Skeletal muscle satellite cell (primary cell): ENCODE results near the gene PPP1R3A.

Experiments used
- H3K27me3 ChIP-seq: 2 replicates; pipeline ENCODE4 v1.7.0; 2013; ENCODE audit warnings: low read length; ENCODE audit not compliant: control insufficient read depth, insufficient read depth
- H3K36me3 ChIP-seq: 2 replicates; pipeline ENCODE4 v1.7.0; 2013; ENCODE audit warnings: mild to moderate bottlenecking, control low read depth, low read length; ENCODE audit not compliant: insufficient read depth
- H3K4me1 ChIP-seq: 2 replicates; pipeline ENCODE4 v1.7.0; 2013; ENCODE audit warnings: low read length; ENCODE audit not compliant: control insufficient read depth, insufficient read depth
- H3K4me2 ChIP-seq: 2 replicates; pipeline ENCODE4 v1.7.0; 2013; ENCODE audit warnings: mild to moderate bottlenecking, low read length
- H3K4me3 ChIP-seq: 2 replicates; pipeline ENCODE4 v1.7.0; 2013; ENCODE audit warnings: low read length
- H3K9ac ChIP-seq: 2 replicates; pipeline ENCODE4 v1.7.0; 2013; ENCODE audit warnings: mild to moderate bottlenecking, low read depth, low read length, moderate library complexity
- H3K9me3 ChIP-seq: replicated peaks from 2 replicates; pipeline ENCODE4 v1.7.0; 2013; ENCODE audit warnings: mild to moderate bottlenecking, control low read depth, low read length

Gene PPP1R3A

DNA sequence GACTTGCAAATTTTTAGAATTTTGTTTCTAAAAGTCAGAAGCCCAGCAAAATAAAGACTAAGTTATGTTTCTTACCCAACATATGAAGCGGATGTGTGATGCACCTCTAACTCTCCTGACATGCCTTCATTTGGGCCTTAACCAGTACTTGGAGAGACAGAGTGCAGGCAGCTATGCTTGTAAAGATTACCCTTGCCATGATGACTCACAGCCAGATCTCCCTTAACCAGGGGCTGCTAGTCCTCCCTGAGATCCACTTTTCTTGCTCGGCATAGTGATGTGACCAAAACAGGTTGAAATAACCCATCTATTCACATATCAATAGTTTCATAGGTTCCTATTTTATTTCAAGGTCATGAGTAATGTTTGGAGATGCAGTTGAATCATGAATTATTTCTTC, 43.6 kb downstream of the PPP1R3A start:
- Histone ChIP-seq H3K9ac (no peak overlapping the region), H3K9me3 (no peaks in the 10 kb centered on the region), H3K4me2 (no peak overlapping the region), H3K4me3 (no peak overlapping the region), H3K4me1 (peaks cover 2% of the 10 kb centered on the region), H3K27me3 (no peaks in the 10 kb centered on the region), H3K36me3 (no peaks in the 10 kb centered on the region)

DNA sequence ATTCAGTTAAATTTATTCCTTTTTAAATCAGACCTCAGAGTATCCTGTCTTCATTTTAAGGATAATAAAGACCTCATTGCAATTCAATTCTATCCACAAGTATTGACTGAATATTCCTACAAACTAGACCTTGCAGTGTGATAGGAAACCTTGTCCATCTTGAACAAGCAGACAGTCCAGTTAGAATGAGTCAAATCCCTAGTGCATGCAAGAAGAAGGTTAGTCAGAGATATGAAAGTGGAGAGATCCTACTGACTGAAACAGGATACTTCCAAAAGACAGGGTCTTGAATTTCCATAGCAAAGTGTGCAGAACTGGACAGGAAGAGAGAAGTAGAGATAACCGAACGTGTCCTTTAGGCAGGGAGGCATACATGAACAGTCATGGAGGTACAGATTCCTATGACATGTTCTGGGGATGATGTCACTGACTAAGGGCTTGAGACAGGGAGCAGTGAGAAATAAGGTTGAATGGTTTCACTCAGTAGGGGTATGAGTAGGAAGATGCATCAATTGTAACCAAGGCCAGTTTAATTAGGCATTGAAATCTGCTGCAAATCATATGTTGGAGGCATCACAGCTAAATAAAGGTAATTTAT, 45.2 kb downstream of the PPP1R3A start:
- H3K36me3 ChIP-seq = no peaks in the 10 kb centered on the region
- H3K9ac ChIP-seq = no peak overlapping the region
- H3K27me3 ChIP-seq = no peaks in the 10 kb centered on the region
- H3K4me1 ChIP-seq = peaks cover 2% of the 10 kb centered on the region
- H3K4me2 ChIP-seq = no peak overlapping the region
- no peak overlapping the region for H3K4me3 ChIP-seq
- H3K9me3 ChIP-seq = no peaks in the 10 kb centered on the region

DNA sequence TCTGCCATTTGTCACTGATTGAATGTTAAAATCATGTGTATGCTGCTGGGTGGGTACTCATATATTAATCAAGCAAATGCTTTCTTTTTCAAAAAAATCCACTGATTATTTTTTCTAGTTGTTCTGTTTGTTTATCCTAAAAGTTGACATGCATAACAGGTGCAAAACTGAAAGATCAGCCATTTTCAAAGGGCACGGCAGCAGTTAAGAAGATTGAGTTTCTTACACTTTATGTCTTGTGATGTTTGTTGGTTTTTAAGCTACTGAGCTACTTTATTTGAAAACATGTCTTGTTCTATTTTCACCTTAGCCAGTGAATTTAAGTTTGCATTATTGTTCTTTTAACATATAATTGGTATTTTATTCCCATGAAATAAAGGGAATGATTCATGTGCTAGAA, 45.8 kb downstream of the PPP1R3A start:
- no peak overlapping the region for H3K4me3 ChIP-seq

DNA sequence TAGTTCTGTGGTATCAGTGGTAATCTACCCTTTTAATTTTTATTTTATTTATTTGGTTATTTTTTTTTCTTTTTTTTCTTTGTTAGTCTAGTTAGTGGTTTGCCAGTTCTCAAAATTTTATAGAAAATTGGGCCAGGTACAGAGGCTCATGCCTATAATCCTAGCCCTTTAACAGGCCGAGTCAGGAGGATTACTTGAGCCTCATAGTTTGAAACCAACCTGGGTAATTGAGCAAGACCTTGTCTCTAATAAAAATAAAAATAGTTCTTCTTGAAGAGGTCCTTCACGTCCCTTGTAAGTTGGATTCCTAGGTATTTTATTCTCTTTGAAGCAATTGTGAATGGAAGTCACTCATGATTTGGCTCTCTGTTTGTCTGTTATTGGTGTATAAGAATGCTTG, 51.5 kb downstream of the PPP1R3A start:
- no peaks in the 10 kb centered on the region for H3K36me3 ChIP-seq
- no peak overlapping the region for H3K9ac ChIP-seq
- no peak overlapping the region for H3K4me3 ChIP-seq
- no peaks in the 10 kb centered on the region for H3K4me1 ChIP-seq
- no peaks in the 10 kb centered on the region for H3K9me3 ChIP-seq
- no peak overlapping the region for H3K4me2 ChIP-seq
- no peaks in the 10 kb centered on the region for H3K27me3 ChIP-seq

More for the DNA sequence above, 45.8 kb downstream of the PPP1R3A start:
- H3K4me1 ChIP-seq = peaks cover 2% of the 10 kb centered on the region
- no peaks in the 10 kb centered on the region for H3K36me3 ChIP-seq
- H3K27me3 ChIP-seq = no peaks in the 10 kb centered on the region
- no peak overlapping the region for H3K4me2 ChIP-seq
- H3K9me3 ChIP-seq = no peaks in the 10 kb centered on the region
- no peak overlapping the region for H3K9ac ChIP-seq

DNA sequence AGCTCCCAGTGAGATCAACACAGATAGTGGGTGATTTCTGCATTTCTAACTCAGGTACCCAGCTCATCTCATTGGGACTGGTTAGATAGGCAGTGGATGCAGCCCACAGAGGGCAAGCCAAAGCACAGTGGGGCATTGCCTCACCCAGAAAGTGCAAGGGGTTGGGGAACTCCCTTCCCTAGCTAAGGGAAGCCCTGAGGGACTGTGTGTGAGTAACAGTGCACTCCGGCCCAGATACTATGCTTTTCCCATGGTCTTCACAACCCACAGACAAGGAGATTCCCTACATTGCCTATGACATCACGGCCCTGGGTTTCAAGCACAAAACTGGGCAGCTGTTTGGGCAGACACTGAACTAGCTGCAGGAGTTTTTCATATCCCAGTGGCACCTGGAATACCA, 62.8 kb downstream of the PPP1R3A start:
- no peaks in the 10 kb centered on the region for H3K36me3 ChIP-seq

DNA sequence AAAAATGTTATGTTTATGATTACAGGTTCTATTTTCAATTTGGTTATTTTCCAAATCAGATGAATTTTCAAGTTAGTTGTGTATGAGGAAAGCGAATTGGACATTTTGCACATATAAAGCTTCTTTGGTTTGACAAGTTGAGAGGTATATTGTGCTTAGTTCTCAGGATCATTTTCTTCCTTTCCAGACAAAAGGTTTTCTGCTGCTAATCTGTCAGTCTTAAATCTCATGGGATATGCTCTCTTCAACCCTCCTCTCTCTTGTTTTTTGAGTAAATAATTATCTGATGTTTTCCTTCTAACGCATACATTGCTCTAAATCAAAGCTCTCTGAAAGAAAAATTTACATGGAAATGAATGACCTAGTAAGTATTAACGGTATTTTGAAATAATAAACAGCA, 77.9 kb downstream of the PPP1R3A start:
- no peak overlapping the region for H3K4me2 ChIP-seq
- H3K36me3 ChIP-seq = no peaks in the 10 kb centered on the region
- no peaks in the 10 kb centered on the region for H3K27me3 ChIP-seq
- no peak overlapping the region for H3K4me3 ChIP-seq
- H3K9ac ChIP-seq = no peak overlapping the region
- no peaks in the 10 kb centered on the region for H3K4me1 ChIP-seq
- no peaks in the 10 kb centered on the region for H3K9me3 ChIP-seq

More for the DNA sequence above, 62.8 kb downstream of the PPP1R3A start:
- no peaks in the 10 kb centered on the region for H3K4me1 ChIP-seq
- H3K9ac ChIP-seq = no peak overlapping the region
- H3K27me3 ChIP-seq = no peaks in the 10 kb centered on the region
- no peaks in the 10 kb centered on the region for H3K9me3 ChIP-seq
- H3K4me2 ChIP-seq = no peak overlapping the region
- no peak overlapping the region for H3K4me3 ChIP-seq

DNA sequence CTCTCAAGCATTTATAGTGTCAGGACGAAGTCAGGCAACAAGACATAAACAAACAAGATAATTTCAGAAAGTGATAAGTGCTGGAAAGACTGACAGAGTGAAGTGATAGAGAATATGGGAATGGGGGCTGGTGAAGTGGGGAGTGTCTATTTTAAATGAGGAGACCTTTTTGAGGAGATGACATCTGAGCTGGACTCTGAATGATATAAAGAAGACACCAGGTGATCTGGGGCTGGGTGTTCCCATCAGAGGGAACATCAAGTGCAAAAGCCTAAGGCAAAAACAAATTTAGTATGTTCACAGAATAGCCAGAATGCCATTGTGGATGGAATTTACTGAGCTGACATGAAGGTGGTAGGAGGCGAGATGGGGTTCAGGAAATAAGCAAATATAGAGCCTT, 83.4 kb downstream of the PPP1R3A start:
- Histone ChIP-seq H3K4me1 (no peaks in the 10 kb centered on the region), H3K9me3 (no peaks in the 10 kb centered on the region), H3K4me3 (no peak overlapping the region), H3K27me3 (no peaks in the 10 kb centered on the region), H3K9ac (no peak overlapping the region), H3K36me3 (no peaks in the 10 kb centered on the region), H3K4me2 (no peak overlapping the region)

DNA sequence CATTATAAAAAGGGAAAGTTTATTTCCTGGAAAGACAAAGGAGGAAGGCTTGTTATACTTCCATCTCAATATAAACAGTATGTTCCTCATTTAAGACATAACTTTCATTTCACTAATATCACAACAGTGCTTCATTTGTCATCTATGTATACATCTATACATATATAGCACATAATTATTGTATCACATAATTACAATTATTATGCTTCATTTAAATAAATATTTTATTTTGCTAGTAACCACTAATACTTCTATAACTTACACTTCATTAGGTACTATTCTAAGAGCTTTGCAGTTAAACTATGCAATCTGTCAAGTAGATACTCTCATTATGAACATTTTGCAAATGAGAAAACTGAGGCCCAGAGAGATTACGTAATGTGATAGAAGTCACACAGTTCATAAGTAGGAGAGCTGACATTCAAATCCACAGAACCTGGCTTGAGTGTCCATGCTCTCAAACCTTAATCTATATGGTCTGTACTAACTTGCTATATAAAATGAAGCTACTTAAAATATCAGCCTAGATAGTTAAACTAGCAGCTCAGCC, 86.5 kb downstream of the PPP1R3A start:
- Histone ChIP-seq H3K4me1 (no peaks in the 10 kb centered on the region), H3K4me3 (no peak overlapping the region), H3K9ac (no peak overlapping the region), H3K4me2 (no peak overlapping the region), H3K36me3 (no peaks in the 10 kb centered on the region), H3K9me3 (no peaks in the 10 kb centered on the region), H3K27me3 (no peaks in the 10 kb centered on the region)

DNA sequence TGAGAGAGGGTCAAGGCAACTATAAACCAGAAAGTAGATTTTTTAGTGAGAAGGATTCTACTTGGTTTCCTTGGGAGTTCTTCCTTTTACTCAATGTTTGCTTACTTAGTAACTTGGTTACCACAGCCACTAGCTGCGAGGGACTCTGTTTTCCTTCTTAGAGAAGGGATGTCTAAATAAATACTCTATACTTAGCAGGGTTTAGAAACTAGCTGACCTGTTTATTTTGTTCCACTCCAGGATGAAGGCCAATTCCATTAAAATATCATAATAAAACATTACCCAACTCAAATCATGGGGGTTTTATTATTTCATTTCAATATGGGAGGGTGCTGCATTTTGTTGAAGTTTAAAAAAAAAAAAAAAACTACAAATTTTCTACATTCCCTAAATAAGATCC, 87.3 kb downstream of the PPP1R3A start:
- H3K27me3 ChIP-seq = no peaks in the 10 kb centered on the region
- no peaks in the 10 kb centered on the region for H3K36me3 ChIP-seq
- no peak overlapping the region for H3K9ac ChIP-seq
- no peak overlapping the region for H3K4me2 ChIP-seq
- no peaks in the 10 kb centered on the region for H3K4me1 ChIP-seq
- H3K9me3 ChIP-seq = no peaks in the 10 kb centered on the region
- no peak overlapping the region for H3K4me3 ChIP-seq

DNA sequence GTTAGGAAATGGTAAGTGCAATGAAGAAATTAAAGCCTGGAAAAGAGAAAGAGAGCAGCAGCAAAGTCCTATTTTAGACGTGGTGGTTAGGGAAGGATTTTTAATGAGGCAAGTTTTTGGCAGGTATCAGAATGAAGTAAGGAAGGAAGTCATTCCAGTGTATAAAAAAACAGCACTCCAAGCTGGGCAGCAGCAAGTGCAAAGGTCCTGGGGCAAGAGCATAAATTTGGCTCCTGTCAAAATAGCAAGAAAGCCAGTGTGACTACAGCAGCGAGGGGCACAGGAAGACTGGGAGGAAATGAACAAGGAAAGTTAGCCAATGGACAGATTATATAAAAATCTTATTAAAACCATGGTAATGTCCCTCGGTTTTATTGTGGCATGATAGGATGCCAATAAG, 90.2 kb downstream of the PPP1R3A start:
- no peak overlapping the region for H3K4me2 ChIP-seq
- H3K27me3 ChIP-seq = no peaks in the 10 kb centered on the region
- no peaks in the 10 kb centered on the region for H3K4me1 ChIP-seq
- H3K9ac ChIP-seq = no peak overlapping the region
- H3K4me3 ChIP-seq = no peak overlapping the region
- H3K9me3 ChIP-seq = no peaks in the 10 kb centered on the region
- H3K36me3 ChIP-seq = no peaks in the 10 kb centered on the region
